KOPT-K1 (cell line): ENCODE measurements around the gene CALHM6.

Experiments used
- H3K27ac ChIP-seq: fragments of 200-600 bp; sonication (generic); 2 replicates; pipeline ENCODE4 v1.5.1; 2016; ENCODE audit warnings: antibody characterized with exemption, mild to moderate bottlenecking, low read depth, low read length; ENCODE audit not compliant: poor library complexity, severe bottlenecking
- H3K36me3 ChIP-seq: fragments of 200-600 bp; sonication (generic); 2 replicates; pipeline ENCODE4 v1.5.1; 2017; ENCODE audit warnings: antibody characterized with exemption, mild to moderate bottlenecking, low read length, moderate library complexity; ENCODE audit not compliant: insufficient read depth
- H3K9me3 ChIP-seq: fragments of 200-600 bp; sonication (generic); 2 replicates; pipeline ENCODE4 v1.5.1; 2017; ENCODE audit warnings: antibody characterized with exemption, low read length, mild to moderate bottlenecking; ENCODE audit not compliant: insufficient read depth, poor library complexity, severe bottlenecking

Gene CALHM6

DNA sequence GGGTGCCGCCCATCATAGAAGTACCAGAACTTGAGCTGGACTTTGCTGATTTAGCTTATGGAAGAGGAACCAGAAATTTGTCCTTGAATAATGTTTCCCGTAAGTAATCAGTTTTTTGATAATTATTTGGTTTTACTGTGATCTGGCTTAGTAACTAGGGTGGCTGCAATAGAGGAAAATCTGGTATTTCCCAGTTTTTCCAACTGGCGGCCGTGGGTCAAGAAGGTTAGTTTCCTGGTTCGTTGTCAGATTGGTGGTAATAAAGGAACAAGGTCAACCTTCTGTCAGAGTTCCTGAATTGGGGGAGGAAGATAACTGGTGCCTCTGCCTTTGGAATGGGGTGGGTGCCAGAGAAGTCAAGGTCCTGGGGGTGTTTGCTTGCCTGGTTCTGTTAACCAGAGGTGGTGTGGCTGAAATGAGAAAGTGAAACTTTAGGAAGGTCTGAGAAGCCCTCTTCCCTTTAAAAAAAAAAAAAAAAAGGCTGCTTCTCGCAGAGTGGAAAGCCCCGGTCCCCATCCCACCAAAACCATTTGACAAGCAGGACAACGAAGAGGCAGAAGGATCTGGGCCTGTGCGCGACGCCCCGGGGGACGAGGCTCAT is at the start of gene CALHM6:
TSS of gene CALHM6 (plus strand) at position 45 of the 601 bp plus-strand sequence. CDS start at position 600, 555 bp downstream.
- H3K27ac ChIP-seq, result no peak within 1 kb of the TSS
- no peaks in the 10 kb centered on the region for H3K36me3 ChIP-seq
- peaks cover 5% of the 10 kb centered on the region for H3K9me3 ChIP-seq

DNA sequence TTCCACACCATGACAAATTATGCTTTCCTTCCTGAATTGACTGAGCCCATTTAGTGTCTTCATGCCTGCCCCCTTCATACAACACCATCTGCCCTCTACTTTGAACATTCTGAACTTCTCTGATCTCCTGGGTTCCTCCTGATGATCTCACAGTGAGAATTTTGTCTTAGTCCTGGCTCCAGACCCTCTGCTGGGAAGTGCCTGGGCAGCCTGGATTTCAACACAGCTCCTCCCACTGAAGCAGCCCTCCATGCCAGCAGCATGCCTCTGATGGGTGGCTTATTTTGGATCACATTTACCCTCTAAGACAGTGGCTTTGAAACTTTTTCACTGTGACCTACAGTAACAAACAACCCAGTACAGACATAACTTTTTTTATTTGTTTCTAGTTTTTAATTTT is 48.9 kb upstream of the CALHM6 start:
- no peak overlapping the region for H3K27ac ChIP-seq
- no peaks in the 10 kb centered on the region for H3K36me3 ChIP-seq
- no peaks in the 10 kb centered on the region for H3K9me3 ChIP-seq

DNA sequence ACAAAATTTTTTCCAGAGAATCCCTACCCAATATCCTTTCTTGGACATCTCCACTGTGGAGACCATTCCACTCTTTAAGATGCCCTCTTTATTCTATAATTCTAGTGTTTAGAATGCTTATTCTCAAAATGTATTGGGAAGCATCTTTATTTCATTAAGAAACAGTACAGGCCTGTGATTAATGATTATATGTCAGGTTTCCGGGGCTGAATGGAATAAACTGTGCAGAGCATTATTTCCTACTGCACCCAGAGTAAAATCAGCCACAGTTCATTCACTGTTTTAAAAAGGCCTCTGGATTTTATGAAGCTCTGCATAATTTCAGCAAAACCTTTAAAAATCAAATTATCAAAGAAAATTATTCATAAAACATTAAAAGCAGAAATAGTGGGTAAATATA is 47.8 kb upstream of the CALHM6 start:
- H3K9me3 ChIP-seq, result no peaks in the 10 kb centered on the region
- no peak overlapping the region for H3K27ac ChIP-seq
- H3K36me3 ChIP-seq, result no peaks in the 10 kb centered on the region

DNA sequence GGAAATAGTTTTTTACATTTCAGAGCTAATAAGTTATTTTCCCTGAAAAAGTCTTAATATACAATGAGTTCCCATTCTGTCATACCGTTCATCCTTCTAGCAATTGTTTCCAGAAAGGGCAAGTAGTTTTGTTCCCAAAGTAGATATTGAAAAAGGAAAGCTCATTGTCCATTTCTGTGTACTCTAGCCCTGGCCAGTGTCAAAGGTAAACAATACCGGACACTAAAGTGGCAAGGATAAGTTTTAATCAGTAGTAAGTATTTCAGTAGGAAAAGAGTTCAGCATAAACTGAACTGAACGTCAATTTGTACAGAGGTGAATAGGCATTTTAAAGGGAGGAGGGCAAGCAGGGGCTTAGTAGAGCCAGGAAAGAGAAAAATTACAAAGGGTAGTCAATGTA is 43.5 kb upstream of the CALHM6 start:
- Histone ChIP-seq H3K9me3 (no peaks in the 10 kb centered on the region), H3K36me3 (no peaks in the 10 kb centered on the region), H3K27ac (no peak overlapping the region)

DNA sequence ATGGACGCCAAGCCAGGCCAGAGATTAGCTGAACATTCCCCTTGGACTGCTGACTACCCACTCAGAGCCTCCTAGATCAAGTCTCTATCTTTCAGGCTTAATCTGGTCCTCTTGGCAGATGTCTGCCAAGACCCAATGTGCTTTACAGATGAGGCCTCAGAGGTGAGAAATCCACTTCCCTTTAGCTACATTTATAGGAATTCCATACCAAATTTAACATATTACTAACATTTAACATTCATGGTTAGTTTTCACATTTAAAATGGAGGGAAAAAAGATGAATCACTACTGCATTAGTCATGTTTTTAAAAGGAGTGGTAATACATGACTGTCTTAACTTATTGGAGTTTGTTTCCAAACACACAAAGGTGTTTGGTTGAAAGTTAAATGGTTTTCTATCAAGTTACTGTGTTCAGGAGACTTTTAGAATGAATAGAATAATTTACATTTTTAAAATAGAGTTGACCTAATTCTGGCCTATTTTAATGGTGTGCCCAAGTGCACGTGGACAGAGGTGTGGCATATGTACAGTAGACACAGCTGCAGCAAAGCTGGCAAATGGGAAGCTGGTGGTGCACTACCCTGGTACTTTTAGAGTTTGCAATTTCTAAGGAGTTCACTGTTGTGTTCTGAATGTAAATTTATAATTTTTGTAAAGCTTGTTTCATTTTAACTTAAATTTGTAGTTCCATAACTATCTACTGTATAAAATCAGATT is 41.9 kb upstream of the CALHM6 start:
- Histone ChIP-seq H3K9me3 (no peaks in the 10 kb centered on the region), H3K27ac (no peak overlapping the region)

DNA sequence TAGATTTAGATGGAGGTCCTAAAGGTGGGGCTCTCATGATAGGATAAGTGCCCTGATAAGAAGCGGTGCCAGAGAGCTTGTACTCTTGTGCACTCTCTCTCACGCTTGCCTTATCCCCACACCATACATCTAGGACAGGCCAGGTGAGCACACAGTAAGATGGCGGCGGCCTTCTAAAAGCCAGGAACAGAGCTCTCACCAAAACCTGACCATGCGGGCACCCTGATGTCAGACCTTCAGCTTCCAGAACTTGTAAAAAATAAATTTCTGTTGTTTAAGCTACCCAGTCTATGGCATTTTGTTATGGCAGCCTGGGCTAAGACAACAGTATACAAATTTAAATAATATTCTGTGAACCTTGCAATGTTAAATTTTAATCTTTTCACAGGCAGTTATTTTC is 40.8 kb upstream of the CALHM6 start:
- no peaks in the 10 kb centered on the region for H3K9me3 ChIP-seq
- H3K27ac ChIP-seq, result no peak overlapping the region
- no peaks in the 10 kb centered on the region for H3K36me3 ChIP-seq

More for the DNA sequence above, 41.9 kb upstream of the CALHM6 start:
- H3K36me3 ChIP-seq, result no peaks in the 10 kb centered on the region

DNA sequence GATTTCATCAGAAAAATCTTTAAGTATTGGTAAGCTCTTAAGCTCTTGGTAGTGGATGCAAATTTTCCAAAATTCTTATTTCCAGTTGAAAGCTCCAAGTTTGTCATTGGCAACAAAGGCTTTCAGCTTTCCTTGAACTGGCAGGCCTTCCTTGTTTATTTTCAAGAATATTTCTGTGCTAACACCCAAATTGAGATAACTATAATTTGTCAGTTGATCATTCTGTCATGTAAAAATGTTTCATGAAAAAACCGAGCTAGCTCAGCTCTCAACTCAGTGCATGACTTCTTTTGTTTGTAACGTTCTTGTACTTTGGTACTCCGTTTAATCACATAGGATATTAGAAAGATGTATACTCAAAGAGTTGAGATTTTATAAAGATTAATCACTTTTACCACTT is 38.9 kb upstream of the CALHM6 start:
- Histone ChIP-seq H3K27ac (no peak overlapping the region), H3K36me3 (no peaks in the 10 kb centered on the region)

DNA sequence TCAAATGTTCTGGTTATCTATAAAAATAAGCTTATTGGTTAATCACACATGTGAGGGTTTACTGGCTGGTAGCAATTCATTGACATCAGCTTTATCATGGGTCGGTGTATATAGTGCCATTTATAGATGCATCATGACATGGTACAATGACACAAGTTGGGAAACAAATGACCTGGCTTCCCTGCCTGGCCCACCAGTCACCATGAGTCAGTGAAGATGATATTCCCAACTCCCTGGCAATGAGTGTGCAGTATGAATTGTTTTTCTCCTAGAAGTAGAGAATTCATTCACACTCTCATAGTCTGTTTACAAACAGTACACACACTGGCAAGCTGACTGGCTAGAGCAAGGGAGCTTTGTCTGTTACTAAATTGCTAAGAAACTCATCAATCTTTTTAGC is 37.2 kb upstream of the CALHM6 start:
- no peak overlapping the region for H3K27ac ChIP-seq
- H3K36me3 ChIP-seq, result no peaks in the 10 kb centered on the region

More for the DNA sequence above, 38.9 kb upstream of the CALHM6 start:
- H3K9me3 ChIP-seq, result no peaks in the 10 kb centered on the region

DNA sequence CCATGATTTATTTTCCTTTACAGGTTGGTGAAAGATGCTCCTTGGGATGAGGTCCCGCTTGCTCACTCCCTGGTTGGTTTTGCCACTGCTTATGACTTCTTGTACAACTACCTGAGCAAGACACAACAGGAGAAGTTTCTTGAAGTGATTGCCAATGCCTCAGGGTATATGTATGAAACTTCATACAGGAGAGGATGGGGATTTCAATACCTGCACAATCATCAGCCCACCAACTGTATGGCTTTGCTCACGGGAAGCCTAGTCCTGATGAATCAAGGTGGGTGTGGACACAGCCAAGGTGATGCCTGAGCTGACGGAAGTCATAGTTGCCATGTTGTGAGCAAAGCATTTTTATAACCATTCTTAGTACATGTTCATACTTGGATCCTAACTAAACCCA is 34.6 kb upstream of the CALHM6 start:
- no peaks in the 10 kb centered on the region for H3K36me3 ChIP-seq
- H3K27ac ChIP-seq, result no peak overlapping the region
- no peaks in the 10 kb centered on the region for H3K9me3 ChIP-seq

More for the DNA sequence above, 37.2 kb upstream of the CALHM6 start:
- no peaks in the 10 kb centered on the region for H3K9me3 ChIP-seq

DNA sequence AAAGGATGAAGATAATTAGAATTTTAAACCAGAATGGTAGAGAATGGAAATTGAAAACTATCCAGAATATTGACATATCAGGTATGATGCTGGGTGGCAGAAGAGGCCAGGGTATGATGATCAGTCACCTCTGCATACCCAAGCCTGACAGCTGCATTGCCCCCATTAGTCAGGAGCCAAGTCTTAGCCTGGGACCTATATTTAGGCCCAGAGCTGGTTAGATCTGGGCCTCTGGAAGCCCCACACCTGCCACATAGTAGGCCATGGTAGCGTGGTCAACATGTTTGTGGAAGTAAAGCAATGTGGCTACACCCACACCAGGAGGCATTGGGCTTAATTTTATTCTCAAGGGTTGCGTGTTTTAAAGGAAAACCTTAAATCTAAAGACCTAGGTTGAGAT is 32.1 kb upstream of the CALHM6 start:
- Histone ChIP-seq H3K9me3 (no peaks in the 10 kb centered on the region), H3K36me3 (no peaks in the 10 kb centered on the region), H3K27ac (no peak overlapping the region)

DNA sequence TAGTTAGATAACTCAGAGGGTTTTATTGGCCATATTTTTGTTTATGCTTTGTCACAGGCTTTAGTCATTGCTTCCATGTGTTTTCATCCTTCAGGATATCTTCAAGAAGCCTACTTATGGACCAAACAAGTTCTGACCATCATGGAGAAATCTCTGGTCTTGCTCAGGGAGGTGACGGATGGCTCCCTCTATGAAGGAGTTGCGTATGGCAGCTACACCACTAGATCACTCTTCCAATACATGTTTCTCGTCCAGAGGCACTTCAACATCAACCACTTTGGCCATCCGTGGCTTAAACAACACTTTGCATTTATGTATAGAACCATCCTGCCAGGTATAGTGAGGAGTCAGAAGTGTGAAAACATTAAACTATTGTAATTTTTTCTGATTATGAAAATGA is 30.3 kb upstream of the CALHM6 start:
- Histone ChIP-seq H3K36me3 (no peaks in the 10 kb centered on the region), H3K27ac (no peak overlapping the region), H3K9me3 (no peaks in the 10 kb centered on the region)

DNA sequence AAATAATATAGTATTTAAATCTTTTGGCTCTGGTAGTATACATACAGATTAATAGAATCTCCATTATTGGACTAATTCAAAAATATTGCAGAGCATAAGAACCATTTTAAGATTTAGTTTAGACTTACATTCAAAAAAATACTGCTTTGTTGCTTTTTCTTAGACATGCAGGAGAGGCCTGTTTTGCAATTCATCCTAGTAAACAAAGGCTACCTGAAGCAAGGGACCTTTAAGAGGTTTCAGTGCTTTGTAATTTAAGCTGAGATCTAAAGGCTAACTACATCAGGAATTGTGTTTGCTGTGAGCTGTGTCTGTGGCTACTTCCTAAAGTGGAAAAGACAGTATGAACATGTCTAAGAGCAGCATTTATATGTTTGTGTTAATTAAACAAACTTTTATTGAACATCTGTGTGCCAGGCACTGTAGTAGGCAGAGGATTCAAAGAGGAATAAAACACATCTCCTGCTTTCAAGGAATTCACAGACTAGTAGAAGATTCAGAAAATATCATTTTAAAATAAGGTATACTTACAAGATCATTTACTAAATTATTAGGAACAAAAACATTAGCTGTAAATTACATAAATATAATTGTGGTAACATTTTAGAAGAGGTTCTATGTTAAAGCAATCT is 29.1 kb upstream of the CALHM6 start:
- Histone ChIP-seq H3K36me3 (no peaks in the 10 kb centered on the region), H3K27ac (no peak overlapping the region), H3K9me3 (no peaks in the 10 kb centered on the region)

DNA sequence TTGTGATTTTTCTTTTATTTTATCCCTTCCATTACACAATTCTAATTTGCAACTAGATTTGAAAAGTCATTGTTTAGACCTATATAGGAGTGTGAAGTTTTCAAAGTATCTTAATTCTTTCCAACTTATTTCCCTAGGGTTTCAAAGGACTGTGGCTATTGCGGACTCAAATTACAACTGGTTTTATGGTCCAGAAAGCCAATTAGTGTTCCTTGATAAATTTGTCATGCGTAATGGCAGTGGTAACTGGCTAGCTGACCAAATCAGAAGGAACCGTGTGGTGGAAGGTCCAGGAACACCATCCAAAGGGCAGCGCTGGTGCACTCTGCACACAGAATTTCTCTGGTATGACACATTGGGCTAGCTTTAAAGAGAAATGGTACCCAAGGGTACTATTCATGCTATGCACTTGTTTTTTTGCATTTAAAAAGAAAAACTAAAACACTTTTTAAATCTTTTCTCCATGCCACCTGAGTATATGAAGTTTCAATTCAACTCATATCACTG is 27.9 kb upstream of the CALHM6 start:
- Histone ChIP-seq H3K9me3 (no peaks in the 10 kb centered on the region), H3K36me3 (no peaks in the 10 kb centered on the region)

DNA sequence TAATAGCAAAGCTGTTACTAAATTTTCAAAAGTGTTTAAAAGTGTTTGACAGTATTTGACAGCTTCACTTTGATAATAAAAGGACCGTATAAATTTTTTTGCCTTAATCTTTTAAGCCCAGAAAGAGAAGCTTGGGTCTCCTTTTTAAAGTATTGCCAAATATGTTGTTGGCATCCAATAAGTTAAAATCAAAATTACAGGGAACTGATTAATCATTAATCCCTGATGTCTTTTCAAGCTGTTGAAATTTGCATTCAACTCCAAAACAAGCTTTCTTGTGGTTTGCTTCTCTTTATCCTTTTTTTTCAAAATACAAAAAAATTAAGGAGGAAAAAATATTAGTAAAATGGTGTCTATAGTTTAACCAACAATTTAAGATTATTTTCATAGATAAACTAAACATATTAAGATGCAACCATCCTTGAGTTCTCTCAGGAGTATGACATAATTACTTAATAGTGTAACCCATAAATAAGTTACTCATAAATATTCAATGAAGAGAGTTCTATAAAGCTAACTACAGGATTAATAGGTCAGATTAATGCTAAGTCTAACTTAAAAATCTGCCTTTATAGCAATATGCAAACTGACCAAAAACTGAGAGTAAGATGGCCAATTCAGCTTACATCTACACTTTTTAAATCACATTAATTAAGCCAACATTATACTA is 27.0 kb upstream of the CALHM6 start:
- Histone ChIP-seq H3K36me3 (no peaks in the 10 kb centered on the region), H3K9me3 (no peaks in the 10 kb centered on the region), H3K27ac (no peak overlapping the region)

More for the DNA sequence above, 27.9 kb upstream of the CALHM6 start:
- H3K27ac ChIP-seq, result no peak overlapping the region

DNA sequence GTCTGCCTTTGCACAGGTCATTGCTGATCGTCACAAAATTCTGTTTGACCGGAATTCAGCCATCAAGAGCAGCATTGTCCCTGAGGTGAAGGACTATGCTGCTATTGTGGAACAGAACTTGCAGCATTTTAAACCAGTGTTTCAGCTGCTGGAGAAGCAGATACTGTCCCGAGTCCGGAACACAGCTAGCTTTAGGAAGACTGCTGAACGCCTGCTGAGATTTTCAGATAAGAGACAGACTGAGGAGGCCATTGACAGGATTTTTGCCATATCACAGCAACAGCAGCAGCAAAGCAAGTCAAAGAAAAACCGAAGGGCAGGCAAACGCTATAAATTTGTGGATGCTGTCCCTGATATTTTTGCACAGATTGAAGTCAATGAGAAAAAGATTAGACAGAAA is 24.6 kb upstream of the CALHM6 start:
- H3K36me3 ChIP-seq, result no peaks in the 10 kb centered on the region
- no peak overlapping the region for H3K27ac ChIP-seq
- no peaks in the 10 kb centered on the region for H3K9me3 ChIP-seq
